K562 (cell line): Measurements from ENCODE around the gene PTPRG. TPM values are rescaled to one million over a fixed set of nuclear protein-coding genes. Genes with fewer than 3 reads are reported as not detected.

Experiments
- ATAC-seq: fragments of 200-7000 bp; cut with Tn5 transposase; 3 replicates; pipeline ENCODE4 v1.9.1; 2020; ENCODE audit warnings: moderate library complexity
- BruUV-seq: library from RNA; stranded (reverse); fragments of 400-500 nt; replicated peaks from 2 replicates; lab custom pipeline; 2021; lab: Mats Ljungman, UMichigan
- CTCF ChIA-PET: fragments of 300-600 bp; formaldehyde crosslinking; extraction: SDS; loops from one replicate; lab custom pipeline; 2021; ENCODE audit warnings: low intra/inter-chr PET ratio; lab: Yijun Ruan, JAX
- POLR2A ChIA-PET: fragments of 300-600, 350-650 bp; sonication (Branson Sonifier 250); formaldehyde crosslinking; extraction: SDS; loops from one replicate; lab custom pipeline; 2021; ENCODE audit warnings: antibody characterized with exemption, inconsistent platforms; lab: Yijun Ruan, JAX
- DNase-seq, 4 experiments: peaks; one replicate each; pipeline versions ENCODE4 v3.0.0 to v3.0.0-alpha.2; 2011 to 2018; ENCODE audit warnings: low spot score in 3 of 4, mixed read lengths in 3 of 4; ENCODE audit errors: extremely low read depth in 1 of 4
- FAIRE-seq: peaks from 2 replicates; lab custom pipeline; 2011; peaks lifted over from hg19 to GRCh38; lab: Jason Lieb, UNC
- H2AFZ ChIP-seq: 2 replicates; pipeline ENCODE4 v1.6.0; 2011; ENCODE audit warnings: low read depth, low read length, control low read depth, inconsistent platforms
- H3K27ac ChIP-seq: fragments of 200-600 bp; 3 replicates; pipeline ENCODE4 v1.8.0; 2011; ENCODE audit warnings: low read depth, mild to moderate bottlenecking, control low read depth, inconsistent platforms, low read length, moderate library complexity, mixed read lengths; ENCODE audit errors: extremely low read depth
- H3K27me3 ChIP-seq, 2 experiments: fragments of 300-600 bp in 1 of 2; 2 replicates in 1 of 2; 3 replicates in 1 of 2; pipeline versions ENCODE4 v1.6.0 to v1.8.0; 2011; ENCODE audit warnings: inconsistent platforms in 2 of 2, low read length in 2 of 2, mild to moderate bottlenecking in 1 of 2, mixed read lengths in 1 of 2, moderate library complexity in 1 of 2; ENCODE audit not compliant: control insufficient read depth in 2 of 2, insufficient read depth in 2 of 2
- H3K36me3 ChIP-seq: fragments of 300-600 bp; 3 replicates; pipeline ENCODE4 v1.8.0; 2011; ENCODE audit warnings: mild to moderate bottlenecking, low read length, inconsistent platforms; ENCODE audit not compliant: control insufficient read depth, insufficient read depth
- H3K4me1 ChIP-seq, 2 experiments: fragments of 200-600 bp in 1 of 2; replicated peaks in 1 of 2; 2 replicates in 1 of 2; 3 replicates in 1 of 2; pipeline versions ENCODE4 v1.5.1 to v1.8.0; 2011; ENCODE audit warnings: inconsistent platforms in 2 of 2, low read length in 2 of 2, mild to moderate bottlenecking in 1 of 2, mixed read lengths in 1 of 2, moderate library complexity in 1 of 2; ENCODE audit not compliant: control insufficient read depth in 2 of 2, insufficient read depth in 2 of 2
- H3K4me2 ChIP-seq: 2 replicates; pipeline ENCODE4 v1.6.1; 2011; ENCODE audit warnings: low read length, control low read depth, inconsistent platforms, mixed read lengths; ENCODE audit not compliant: insufficient read depth
- H3K4me3 ChIP-seq: fragments of 200-600 bp; sonication (generic), shearing (Covaris generic); 2 replicates; pipeline ENCODE4 v1.5.1; 2016; ENCODE audit warnings: control low read depth, inconsistent platforms
- H3K79me2 ChIP-seq: fragments of 200-600 bp; 3 replicates; pipeline ENCODE4 v1.8.0; 2011; ENCODE audit warnings: low read length, inconsistent platforms; ENCODE audit not compliant: control insufficient read depth, insufficient read depth
- H3K9ac ChIP-seq, 2 experiments: 2 replicates each; pipeline versions ENCODE4 v1.6.0 to v1.6.1; 2011; ENCODE audit warnings: low read depth in 2 of 2, low read length in 2 of 2, control low read depth in 1 of 2, inconsistent platforms in 1 of 2, mild to moderate bottlenecking in 1 of 2, mixed read lengths in 1 of 2; ENCODE audit not compliant: insufficient read depth in 1 of 2
- H3K9me1 ChIP-seq: one replicate; pipeline ENCODE4 v1.6.0; 2011; ENCODE audit warnings: inconsistent platforms, mild to moderate bottlenecking, low read length, moderate library complexity; ENCODE audit not compliant: control insufficient read depth, insufficient read depth
- H3K9me3 ChIP-seq: replicated peaks from 2 replicates; pipeline ENCODE4 v1.5.1; 2011; ENCODE audit warnings: low read depth, low read length, inconsistent platforms; ENCODE audit not compliant: control insufficient read depth, insufficient read depth
- H4K20me1 ChIP-seq: replicated peaks from 2 replicates; pipeline ENCODE4 v1.6.1; 2011; ENCODE audit warnings: low read length, inconsistent platforms, mixed read lengths; ENCODE audit not compliant: control insufficient read depth, insufficient read depth
- CHD4 ChIP-seq: fragments of 200-600 bp; sonication (generic); IDR thresholded peaks from 3 replicates; pipeline ENCODE4 v1.6.1; 2012; ENCODE audit warnings: low read depth, mild to moderate bottlenecking, mixed read lengths, low read length, inconsistent platforms; ENCODE audit not compliant: insufficient read depth, insufficient replicate concordance, poor library complexity, severe bottlenecking
- FIP1L1 ChIP-seq: fragments of 200-400 bp; formaldehyde crosslinking; IDR thresholded peaks from 2 replicates; pipeline ENCODE4 v1.6.1; 2018; ENCODE audit warnings: mild to moderate bottlenecking, low read depth, low read length; ENCODE audit not compliant: poor library complexity, severe bottlenecking
- KLF1 ChIP-seq: fragments of 450-650 bp; IDR thresholded peaks from 2 replicates; pipeline ENCODE4 v1.6.1; 2016; ENCODE audit warnings: missing genetic modification characterization, missing compliant biosample characterization
- PRDM10 ChIP-seq: fragments of 450-650 bp; IDR thresholded peaks from 2 replicates; pipeline ENCODE4 v1.6.1; 2018; ENCODE audit not compliant: partially characterized antibody
- REST ChIP-seq, 2 experiments: fragments of 450-650 bp; formaldehyde crosslinking in 1 of 2; IDR thresholded peaks; 2 replicates each; pipeline versions ENCODE4 v1.4.0 to v1.6.1; 2014 to 2020; ENCODE audit warnings: mild to moderate bottlenecking in 2 of 2, borderline replicate concordance in 1 of 2, low read depth in 1 of 2
- ZNF134 ChIP-seq: fragments of 250-450 bp; sonication (Bioruptor Pico); conservative IDR thresholded peaks from 2 replicates; pipeline ENCODE4 v1.4.0; 2020
- ZNF589 ChIP-seq: fragments of 200-800 bp; sonication (Bioruptor generic); IDR thresholded peaks from 2 replicates; pipeline ENCODE4 v1.6.1; 2016; ENCODE audit warnings: low read depth, missing genetic modification characterization, missing compliant biosample characterization
- WGBS: fragments of 100-300 bp; shearing (Covaris generic); methylation state at CpG from one replicate; pipeline ENCODE4 v1.1.6; 2016; ENCODE audit warnings: low coverage, mixed read lengths; ENCODE audit not compliant: insufficient coverage; ENCODE audit errors: missing lambda C conversion rate; 5-methylcytosine and 5-hydroxymethylcytosine counted together
- in situ Hi-C: fragments of 300-500 bp; cut with MboI; formaldehyde crosslinking; loops from 4 replicates; pipeline ENCODE4 v1.15.0; 2018; ENCODE audit warnings: inconsistent platforms, mixed read lengths
- intact Hi-C: fragments of 100-400 bp; cut with micrococcal nuclease; formaldehyde crosslinking; loops from 2 replicates; pipeline ENCODE4 v1.14.2; 2022
- polyA plus RNA-seq, 8 experiments: library from polyadenylated mRNA; depleted of rRNA in 4 of 8; stranded (reverse) in 5 of 8; unstranded in 3 of 8; fragments of >200 nt; fragmentation: Nextera tagmentation in 2 of 8; fragmentation: Illumina TruSeq in 1 of 8; extraction: Ambion mirVana in 2 of 8; extraction: Trizol in 1 of 8; gene quantifications; 2 replicates each; pipeline versions ENCODE4 v1.2.1 to v1.2.3, GENCODE V29; 2011 to 2014; ENCODE audit warnings: inconsistent platforms in 1 of 8, missing spikeins in 1 of 8
- total RNA-seq, 7 experiments: library from RNA; depleted of rRNA in 6 of 7; stranded (reverse); fragments of >200 nt in 6 of 7; fragmentation: Illumina TruSeq in 2 of 7; extraction: Trizol in 2 of 7; gene quantifications; 2 replicates each; pipeline versions ENCODE4 v1.2.1 to v1.2.3, GENCODE V29; 2011 to 2021; ENCODE audit warnings: low replicate concordance in 1 of 7

Gene PTPRG
- total and polyA plus RNA-seq, 9 of the 15 experiments (the other 6 are each of a cell fraction or from before 2014, with no cell fraction given): 0.16 TPM; not detected in 8

GRCh38 chr3:61683549-61684236 lies 122.3 kb downstream of the PTPRG start:
- ChIA-PET POLR2A (interaction anchor here (0.8 kb wide), 1 partner anchor 34 kb away, joined by 3 read pairs; no protein-coding TSS in a partner anchor), CTCF (no interaction called here)
- ATAC-seq: no peak
- Histone ChIP-seq H3K27ac (no peak overlapping the region), H3K9me3 (no peaks in the 10 kb centered on the region), H3K9me1 (no peaks in the 10 kb centered on the region), H3K9ac (no peak overlapping the region), H3K79me2 (no peaks in the 10 kb centered on the region), H3K4me3 (no peak overlapping the region), H4K20me1 (no peaks in the 10 kb centered on the region), H2AFZ (no peak overlapping the region), H3K4me2 (no peak overlapping the region), H3K36me3 (no peaks in the 10 kb centered on the region), H3K27me3 (0 out of 5 replicates have a peak, but pooled peaks cover 0 to 7% of the 10 kb centered on the region in 2 experiments), H3K4me1 (no peaks in the 10 kb centered on the region)
- intact Hi-C loops: no loop called here
- no peak for FAIRE-seq
- DNase-seq: no peak
- in situ Hi-C loops: no loop called here
- BruUV-seq: no TSS peak
- WGBS: 0% methylated on average over 10 of the region's 11 CpGs
- no peak for TF ChIP-seq CHD4
- no peak for TF ChIP-seq PRDM10
- no peak for TF ChIP-seq KLF1 (tag)
- TF ChIP-seq ZNF134 (CRISPR knock-in tag): no peak
- TF ChIP-seq FIP1L1: no peak
- TF ChIP-seq ZNF589: no peak
- no peak for TF ChIP-seq REST (IDR thresholded peaks at IDR 0.05; ENCODE audit: borderline replicate concordance)
- no peak for TF ChIP-seq REST (CRISPR knock-in tag; IDR thresholded peaks at IDR 0.05; ENCODE audit: low read depth)
